ENCODE results near the gene FBXL19. TPM values are rescaled to one million over a fixed set of nuclear protein-coding genes. Genes with fewer than 3 reads are reported as not detected.

Gene FBXL19
- total and polyA plus RNA-seq, 2 of the 13 experiments (the other 11 are each of a cell fraction or from before 2014, with no cell fraction given), result 6.0 to 13.7 TPM

GRCh38 chr16:30875871-30876801 lies 47.2 kb upstream of the FBXL19 start (continued):
- TF ChIP-seq ZNF609 (CRISPR knock-in tag; IDR thresholded peaks at IDR 0.05; ENCODE audit: borderline replicate concordance), result peak; percentile 9; the same call in 1 of the 2 replicates
- TF ChIP-seq NAIF1 (CRISPR knock-in tag; IDR thresholded peaks at IDR 0.05; ENCODE audit: borderline replicate concordance), result no peak
- TF ChIP-seq ATRX (CRISPR knock-in tag; IDR thresholded peaks at IDR 0.05; ENCODE audit: borderline replicate concordance), result no peak
- TF ChIP-seq ZEB1 (IDR thresholded peaks at IDR 0.05; ENCODE audit: insufficient replicate concordance, low read depth), result peak; percentile 45
- TF ChIP-seq NFKBIZ (CRISPR knock-in tag; IDR thresholded peaks at IDR 0.05), result 0 out of 2 replicates have a peak, but pooled peaks have one; percentile 26
- TF ChIP-seq SMAD9 (CRISPR knock-in tag; IDR thresholded peaks at IDR 0.05), result no peak

Measured in HepG2 (cell line).